ENCODE measurements around the gene SH3TC1. TPM values are rescaled to one million over a fixed set of nuclear protein-coding genes. Genes with fewer than 3 reads are reported as not detected.

The SH3TC1 gene
- total and polyA plus RNA-seq, 12 donors: 1.5 to 58.7 (median 22.0) TPM

- H3K27me3 ChIP-seq: no peaks in the 10 kb centered on the region
- intact Hi-C loops (cut with DNase I): no loop called here
- H3K4me1 ChIP-seq (replicated peaks in 1 of 2): no peaks in the 10 kb centered on the region
- H3K27ac ChIP-seq: no peak overlapping the region
- no peak for TF ChIP-seq CTCF (IDR thresholded peaks at IDR 0.05)
- TF ChIP-seq POLR2A (IDR thresholded peaks at IDR 0.05): no peak
- H3K4me3 ChIP-seq: no peak overlapping the region
- 87 to 94% (median 92%) methylated on average over 3 to 9 of the region's 9 CpGs for WGBS, 4 donors
- H3K36me3 ChIP-seq (replicated peaks in 1 of 2): peaks cover 0 to 40% of the 10 kb centered on the region in 2 donors
- DNase-seq: no peak
- H3K9me3 ChIP-seq (replicated peaks in 1 of 3): no peaks in the 10 kb centered on the region
Measured at GRCh38 chr4:8236920-8237195, 37.8 kb downstream of the SH3TC1 start.

GRCh38 chr4:8237256-8237989 is 38.3 kb downstream of the SH3TC1 start:
- intact Hi-C loops (cut with DNase I): no loop called here
- Histone ChIP-seq H3K27me3 (no peaks in the 10 kb centered on the region), H3K4me3 (no peak overlapping the region), H3K4me1 (replicated peaks in 1 of 2) (no peaks in the 10 kb centered on the region), H3K27ac (no peak overlapping the region), H3K36me3 (replicated peaks in 1 of 2) (peaks cover 0 to 40% of the 10 kb centered on the region in 2 donors), H3K9me3 (replicated peaks in 1 of 3) (no peaks in the 10 kb centered on the region)
- TF ChIP-seq CTCF (IDR thresholded peaks at IDR 0.05): no peak
- TF ChIP-seq POLR2A (IDR thresholded peaks at IDR 0.05): no peak
- WGBS, 4 donors: 93 to 96% (median 95%) methylated on average over 17 to 29 of the region's 29 CpGs
- no peak for DNase-seq

GRCh38 chr4:8238036-8238511 is 39.0 kb downstream of the SH3TC1 start:
- TF ChIP-seq POLR2A (IDR thresholded peaks at IDR 0.05): no peak
- no peak for TF ChIP-seq CTCF (IDR thresholded peaks at IDR 0.05)
- Histone ChIP-seq H3K36me3 (replicated peaks in 1 of 2) (peaks cover 0 to 34% of the 10 kb centered on the region in 2 donors), H3K27me3 (no peaks in the 10 kb centered on the region), H3K9me3 (replicated peaks in 1 of 3) (no peaks in the 10 kb centered on the region), H3K4me3 (no peak overlapping the region), H3K27ac (no peak overlapping the region), H3K4me1 (replicated peaks in 1 of 2) (no peaks in the 10 kb centered on the region)
- DNase-seq: no peak
- intact Hi-C loops (cut with DNase I): no loop called here
- WGBS, 4 donors: 71 to 100% (median 77%) methylated on average over 1 to 14 of the region's 14 CpGs

GRCh38 chr4:8238515-8239053 is 39.5 kb downstream of the SH3TC1 start:
- H3K36me3 ChIP-seq (replicated peaks in 1 of 2): peaks cover 0 to 31% of the 10 kb centered on the region in 2 donors
- intact Hi-C loops (cut with DNase I): no loop called here
- H3K27ac ChIP-seq: no peak overlapping the region
- no peaks in the 10 kb centered on the region for H3K27me3 ChIP-seq
- 62 to 100% (median 69%) methylated on average over 1 to 17 of the region's 17 CpGs for WGBS, 4 donors
- TF ChIP-seq CTCF (IDR thresholded peaks at IDR 0.05) (peak in 3 of 6 experiments; percentile 24 to 35 (median 27)), POLR2A (IDR thresholded peaks at IDR 0.05) (no peak)
- DNase-seq: no peak
- no peaks in the 10 kb centered on the region for H3K4me1 ChIP-seq (replicated peaks in 1 of 2)
- no peaks in the 10 kb centered on the region for H3K9me3 ChIP-seq (replicated peaks in 1 of 3)
- H3K4me3 ChIP-seq: no peak overlapping the region

Measured in adrenal gland (tissue), 12 donors.